ENCODE measurements around the gene IRS2.

The IRS2 gene

DNA sequence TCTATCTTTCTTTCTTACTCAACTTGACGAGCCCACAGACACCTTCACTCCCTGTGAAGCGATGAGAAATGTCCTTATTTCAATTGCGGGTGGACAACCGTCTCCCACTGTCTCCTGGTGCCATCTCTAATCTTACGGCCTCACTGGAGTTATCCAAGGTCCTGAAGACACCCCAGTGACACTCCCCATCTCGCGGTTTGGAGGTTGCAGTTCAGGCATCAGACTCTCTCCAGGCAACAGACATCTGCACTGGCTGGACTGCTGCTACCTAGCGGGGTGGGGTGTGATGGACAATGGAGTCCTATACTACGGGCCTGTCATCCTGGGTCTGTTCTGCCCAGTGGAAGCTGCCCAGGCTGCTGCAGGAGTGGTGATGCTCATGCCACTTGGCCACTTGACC lies 18.3 kb upstream of the IRS2 start:
- DNase-seq: no peak

DNA sequence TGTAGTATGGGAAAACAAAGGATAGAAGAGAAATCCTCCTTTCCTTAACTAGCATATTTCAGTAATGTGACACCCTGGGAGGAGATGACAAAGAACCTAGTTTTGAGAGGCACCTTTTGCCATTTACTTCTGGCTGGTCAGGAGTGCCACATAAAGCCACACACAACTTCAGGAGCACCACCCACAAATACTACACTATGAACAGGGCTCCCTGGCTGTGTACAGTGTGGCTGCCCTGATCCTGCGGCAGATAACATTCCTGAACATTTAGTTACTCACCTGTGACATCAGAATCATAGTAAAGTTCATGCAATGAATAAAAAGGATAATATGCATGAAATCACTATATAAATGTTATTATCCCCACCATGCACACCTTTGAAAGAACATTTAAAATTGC lies 17.4 kb upstream of the IRS2 start:
- DNase-seq: no peak

DNA sequence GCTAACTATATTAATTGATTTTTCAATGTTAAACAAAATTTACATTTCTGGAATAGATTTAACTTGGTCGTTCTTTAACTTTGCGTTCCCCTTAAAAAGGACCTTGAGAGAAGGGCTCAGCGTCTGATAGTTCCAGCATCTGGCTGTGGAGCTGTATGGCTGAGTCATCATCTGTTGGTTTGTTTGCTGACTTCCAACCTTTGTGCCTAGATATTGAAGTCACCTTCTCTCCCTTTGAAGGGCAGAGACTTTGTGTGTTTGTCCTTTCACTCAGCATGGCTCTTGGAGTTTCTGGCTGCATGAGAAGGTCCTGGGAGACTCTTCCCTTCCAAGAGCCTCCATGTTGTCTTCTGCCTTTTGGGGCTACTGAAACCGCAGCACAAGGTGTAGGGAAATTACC lies 16.6 kb upstream of the IRS2 start:
- DNase-seq: no peak

DNA sequence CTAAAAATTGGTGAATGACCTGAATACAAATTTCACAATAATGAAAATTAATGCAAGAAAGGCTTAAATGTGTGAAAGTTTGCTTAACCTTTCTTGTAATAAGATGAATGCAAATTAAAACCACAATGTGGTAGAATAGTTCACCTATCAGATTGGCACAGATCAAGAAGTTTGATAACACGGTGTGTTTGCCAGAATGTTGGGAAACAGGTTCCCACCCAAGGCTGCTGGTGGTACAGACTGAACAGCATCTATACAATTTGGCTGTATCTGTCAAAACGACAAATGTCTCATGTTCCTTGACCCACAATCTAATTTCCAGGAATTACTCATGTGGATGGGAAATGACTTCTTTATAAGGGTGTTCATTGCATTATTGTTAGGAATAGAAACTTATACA lies 8.6 kb upstream of the IRS2 start:
- DNase-seq: no peak

DNA sequence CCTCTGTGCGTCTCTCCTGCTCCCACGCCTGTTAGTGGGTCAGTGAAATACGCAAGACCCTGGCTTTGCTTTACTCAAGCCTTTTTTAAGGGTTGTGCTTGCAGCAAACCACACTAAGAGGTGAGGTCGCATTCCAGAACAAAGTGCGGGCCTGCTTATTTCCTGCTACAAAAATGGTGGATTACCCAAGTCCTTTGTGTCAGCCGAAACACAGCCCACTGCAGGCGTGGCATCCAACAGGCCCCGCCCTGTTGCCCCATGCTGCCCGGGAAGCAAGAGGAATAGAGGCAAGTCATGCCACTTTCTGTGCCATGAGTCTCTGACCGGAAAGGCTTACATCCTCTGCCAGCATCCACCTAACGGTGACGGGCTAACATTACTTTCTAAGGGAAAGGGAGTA lies 7.7 kb upstream of the IRS2 start:
- no peak for DNase-seq

DNA sequence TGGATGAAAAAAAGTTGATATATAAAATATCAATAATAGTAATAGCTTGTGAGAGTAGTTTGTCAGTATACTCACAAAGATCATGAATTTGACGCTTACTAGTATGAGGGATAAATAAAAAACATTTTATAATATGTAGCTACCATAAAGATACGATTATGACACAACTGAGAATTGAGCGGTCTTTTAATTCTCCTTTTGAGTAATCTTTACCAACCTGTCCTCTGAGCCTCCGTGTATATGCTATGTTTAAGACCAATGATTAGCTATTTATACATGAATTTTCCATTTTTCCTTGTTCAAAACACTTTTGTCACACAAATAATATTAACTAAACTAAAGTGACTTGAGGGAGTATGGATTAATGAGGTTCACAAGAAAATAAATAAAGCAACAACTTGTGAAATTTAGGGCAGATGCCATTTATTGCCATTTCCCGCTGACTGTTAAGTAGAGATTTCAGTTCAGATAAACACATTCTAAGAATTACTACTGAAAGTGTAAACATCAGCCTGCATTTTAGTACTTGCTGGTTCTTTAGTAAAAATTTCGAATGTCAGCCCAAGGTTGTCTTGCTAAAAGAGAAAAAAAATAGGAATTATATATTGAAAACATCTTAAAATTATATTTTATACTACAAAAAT lies 6.2 kb upstream of the IRS2 start:
- no peak for DNase-seq

DNA sequence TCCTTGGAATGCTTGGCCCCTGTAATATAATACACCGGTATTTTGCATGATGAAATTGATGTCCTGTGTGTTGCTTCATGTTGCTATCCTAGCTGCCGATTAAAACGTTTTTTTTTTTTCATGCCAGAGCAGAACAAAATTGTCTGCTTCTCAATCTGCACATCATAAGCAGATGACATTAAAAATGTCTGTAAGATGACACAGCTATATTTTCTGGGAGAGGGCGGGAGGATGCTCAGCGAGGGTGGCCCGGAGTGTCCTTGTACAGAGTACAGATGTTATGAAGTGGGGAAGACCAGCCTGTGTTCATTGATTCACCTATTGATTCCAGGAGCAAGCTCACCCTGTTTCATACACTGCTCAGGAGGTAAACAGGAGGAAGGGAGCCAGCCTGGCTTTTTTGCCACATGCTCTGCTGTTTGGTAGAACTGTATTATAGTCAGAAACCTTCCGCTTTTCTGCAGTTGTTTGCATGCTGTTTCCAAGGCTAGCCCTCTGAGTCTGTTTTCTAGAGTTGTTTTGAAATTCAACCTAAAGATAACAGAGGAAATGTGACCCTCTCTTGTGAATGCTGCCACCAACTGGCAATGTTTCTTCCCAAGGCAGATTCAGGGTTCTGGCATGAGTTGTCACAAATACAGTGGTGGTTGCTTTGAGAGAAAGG lies 4.7 kb upstream of the IRS2 start:
- no peak for DNase-seq

DNA sequence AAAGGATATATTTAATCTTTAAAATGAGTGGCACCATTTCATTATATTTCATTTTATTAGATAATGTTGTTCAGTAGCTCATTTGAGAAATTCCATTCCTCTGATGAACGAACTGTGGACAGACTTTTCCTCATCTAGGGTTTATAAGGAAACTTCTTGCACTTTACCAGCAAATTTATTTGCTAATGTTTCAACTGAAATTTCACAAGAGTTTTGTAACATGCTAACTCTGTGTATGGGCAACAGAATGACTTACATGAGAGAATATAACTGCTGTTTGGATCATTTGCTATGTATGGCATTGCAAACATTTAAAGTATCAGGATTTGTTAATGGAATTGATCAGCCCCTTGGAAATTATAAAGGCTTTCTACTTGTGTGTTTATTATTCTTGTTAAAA lies 3.7 kb upstream of the IRS2 start:
- DNase-seq: no peak

DNA sequence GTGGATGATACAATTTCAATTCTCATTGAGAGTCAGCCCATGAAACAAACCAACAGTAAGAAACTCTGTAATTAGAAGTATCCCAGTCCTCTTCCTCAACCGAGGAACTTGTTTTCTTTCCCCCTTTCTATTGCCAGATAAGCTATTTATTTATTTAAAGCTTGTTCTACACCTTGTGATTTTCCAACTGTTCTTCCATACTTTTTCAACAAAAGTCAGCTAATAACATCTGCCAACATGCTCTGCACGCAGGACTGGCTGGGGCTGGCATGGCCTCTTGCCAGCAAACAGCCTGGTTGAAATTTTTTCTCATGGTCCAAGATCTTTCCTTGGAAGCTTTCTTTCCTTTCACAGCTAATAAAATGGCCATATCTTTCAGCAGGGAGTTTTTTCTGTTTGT lies 2.9 kb upstream of the IRS2 start:
- no peak for DNase-seq

DNA sequence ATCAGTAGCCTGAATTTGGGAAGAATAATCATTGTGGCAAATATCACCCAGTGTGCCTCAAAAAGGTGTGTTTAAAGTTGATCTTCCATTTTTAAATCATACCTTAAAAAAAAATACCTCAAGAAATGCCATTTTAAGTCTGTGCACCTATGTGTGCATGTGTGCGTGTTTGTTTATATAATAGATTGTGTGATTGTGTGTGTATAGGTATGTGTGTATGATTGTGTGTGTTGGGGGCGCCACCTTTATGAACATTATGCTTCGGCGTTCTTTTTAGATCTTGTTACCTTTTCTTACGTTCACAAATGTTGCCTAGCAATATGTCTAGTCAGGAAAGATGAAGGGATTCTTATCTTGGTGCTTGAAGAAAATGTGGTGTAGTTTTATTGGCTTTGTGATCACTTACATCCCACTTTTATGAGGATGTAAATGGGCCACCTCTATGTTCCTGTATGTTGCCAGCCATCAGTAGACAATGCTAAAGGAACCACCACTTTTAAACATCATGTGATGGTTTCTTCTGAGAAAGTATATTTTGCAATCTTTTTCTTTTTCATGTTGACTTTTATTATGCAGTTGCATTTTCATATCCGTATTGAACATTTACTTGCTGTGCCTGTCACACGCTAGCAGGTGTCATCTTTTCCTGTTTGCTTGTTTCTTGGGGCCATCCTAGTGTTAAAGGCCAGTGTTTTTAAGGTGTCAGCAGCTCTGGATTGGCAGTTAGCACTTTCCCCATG lies 2.2 kb upstream of the IRS2 start:
- DNase-seq: no peak

DNA sequence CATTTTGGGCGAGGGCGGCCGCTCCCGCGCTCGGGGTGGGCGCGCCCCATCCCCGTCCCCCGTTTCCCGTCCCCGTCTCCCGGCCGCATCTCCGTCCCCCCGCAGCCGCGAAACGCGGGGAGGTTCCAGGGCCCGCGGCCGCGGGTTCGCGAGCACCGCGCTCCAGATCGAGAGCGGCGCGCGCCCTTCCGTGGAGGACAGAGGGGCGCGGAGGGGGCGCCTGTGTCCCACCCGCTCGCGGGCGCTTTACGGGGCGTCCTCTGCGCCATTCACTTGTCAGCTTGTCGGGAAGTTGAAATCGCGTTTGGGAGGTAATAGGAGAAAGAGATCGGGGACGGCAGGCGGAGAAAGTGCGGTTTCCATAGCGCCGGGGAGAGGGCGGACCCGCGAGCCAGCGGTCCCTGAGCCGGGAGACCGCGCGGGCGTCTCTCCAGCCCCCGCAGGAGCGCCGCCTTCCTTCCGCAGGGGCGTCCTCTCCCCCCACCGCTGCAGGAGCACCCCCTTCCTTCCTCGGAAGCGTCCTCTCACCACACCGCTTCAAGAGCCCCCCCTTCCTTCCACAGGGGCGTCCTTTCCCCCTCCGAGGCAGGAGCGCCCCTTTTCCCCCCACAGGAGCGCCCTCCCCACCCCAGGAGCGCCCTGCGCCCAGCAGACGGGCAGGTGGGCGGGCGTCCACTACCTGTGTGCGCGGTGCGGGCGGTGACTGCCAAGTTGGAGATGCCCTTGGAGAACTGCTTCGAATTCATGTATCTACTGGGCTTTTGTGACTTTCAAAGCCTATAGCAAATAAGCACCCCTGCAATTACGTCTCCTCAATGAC lies 962 bp upstream of the IRS2 start:
- no peak for DNase-seq

DNA sequence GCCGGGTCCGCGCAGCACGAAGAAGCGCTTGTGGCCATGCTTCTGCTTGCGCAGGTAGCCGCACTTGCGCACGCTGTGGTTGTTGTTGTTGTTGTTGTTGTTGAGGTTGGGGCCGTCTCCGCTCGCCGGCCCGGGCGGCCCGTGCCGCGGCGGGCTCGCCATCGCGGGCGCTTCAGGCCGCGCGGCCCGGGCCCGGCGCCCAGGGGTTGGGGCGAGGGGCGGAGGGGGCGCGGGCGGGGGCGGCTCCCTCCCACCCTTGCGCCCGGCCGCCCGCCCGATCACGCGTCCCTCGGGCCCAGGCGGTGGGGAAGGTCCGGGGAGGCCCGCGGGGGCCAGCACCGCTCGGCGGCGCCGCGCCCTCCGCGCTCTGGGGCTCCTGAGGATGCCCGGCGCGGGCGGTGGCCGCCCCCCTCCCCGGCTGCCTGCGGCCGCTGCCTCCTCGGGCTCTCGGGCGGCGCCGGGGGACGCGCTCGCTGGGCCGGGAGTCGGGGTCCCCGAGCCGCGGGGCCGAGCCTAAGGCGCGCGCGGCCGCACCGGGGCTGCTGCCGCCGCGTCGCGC lies 412 bp downstream of the IRS2 start:
- no peak for DNase-seq

DNA sequence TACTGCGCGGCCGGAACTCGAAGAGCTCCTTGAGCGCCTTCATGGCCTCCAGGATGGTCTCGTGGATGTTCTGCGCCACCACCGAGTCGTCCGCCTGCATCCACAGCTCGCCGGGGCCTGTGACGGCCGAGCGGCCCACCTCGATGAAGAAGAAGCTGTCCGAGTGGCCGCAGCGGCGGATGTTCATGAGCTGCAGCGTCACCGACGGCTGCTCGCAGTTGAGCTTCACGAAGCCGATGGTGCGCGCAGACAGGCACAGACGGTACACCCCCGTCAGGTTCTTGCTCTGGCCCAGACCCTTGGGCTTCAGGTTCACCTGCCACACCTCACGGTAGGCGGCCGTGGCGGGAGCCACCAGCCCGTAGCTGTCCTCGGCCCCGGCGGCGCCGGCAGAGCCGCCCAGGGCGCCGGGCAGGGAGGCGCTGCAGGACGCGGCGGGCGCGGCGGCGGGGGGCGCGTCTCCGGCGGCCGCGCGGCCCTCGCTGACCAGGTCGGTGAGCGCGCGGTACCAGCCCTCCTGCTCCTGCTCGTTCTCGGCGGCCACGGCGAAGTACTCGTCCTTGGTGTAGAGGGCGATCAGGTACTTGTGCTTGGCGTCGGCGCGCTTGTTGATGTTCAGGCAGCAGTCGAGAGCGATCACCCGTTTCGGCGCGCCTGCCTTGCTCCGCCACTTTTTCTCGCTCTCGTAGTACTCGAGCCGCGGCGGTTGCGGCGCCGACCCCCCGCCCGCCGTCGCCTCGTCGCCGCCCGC lies 1.1 kb downstream of the IRS2 start:
- DNase-seq: peak; percentile 51

DNA sequence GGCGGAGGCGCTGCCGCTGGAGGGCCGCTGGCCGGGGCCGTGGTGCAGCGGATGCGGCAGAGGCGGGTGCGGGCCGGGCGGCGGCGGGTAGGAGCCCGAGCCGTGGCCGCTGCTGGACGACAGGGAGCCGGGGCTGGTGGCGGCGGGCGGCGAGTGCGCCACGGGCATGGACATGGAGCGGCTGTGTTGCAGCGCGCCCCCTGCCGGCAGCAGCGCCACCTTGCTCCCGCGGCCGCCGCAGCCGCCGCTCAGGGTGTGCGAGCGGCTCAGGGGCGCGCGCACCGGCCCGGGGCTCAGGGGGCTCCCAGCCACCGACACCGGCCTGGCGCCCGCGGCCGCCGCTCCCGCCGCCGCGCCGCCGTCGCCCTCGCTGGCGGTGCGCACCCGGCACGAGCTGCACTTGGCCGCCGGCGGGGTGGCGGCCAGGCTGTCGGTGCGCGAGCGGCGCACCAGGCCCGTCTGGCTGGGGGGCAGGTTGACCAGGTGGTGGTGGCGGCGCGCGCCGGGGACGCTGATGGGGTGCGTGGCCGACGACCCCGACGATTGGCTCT lies 1.7 kb downstream of the IRS2 start:
- peak; percentile 75 for DNase-seq

DNA sequence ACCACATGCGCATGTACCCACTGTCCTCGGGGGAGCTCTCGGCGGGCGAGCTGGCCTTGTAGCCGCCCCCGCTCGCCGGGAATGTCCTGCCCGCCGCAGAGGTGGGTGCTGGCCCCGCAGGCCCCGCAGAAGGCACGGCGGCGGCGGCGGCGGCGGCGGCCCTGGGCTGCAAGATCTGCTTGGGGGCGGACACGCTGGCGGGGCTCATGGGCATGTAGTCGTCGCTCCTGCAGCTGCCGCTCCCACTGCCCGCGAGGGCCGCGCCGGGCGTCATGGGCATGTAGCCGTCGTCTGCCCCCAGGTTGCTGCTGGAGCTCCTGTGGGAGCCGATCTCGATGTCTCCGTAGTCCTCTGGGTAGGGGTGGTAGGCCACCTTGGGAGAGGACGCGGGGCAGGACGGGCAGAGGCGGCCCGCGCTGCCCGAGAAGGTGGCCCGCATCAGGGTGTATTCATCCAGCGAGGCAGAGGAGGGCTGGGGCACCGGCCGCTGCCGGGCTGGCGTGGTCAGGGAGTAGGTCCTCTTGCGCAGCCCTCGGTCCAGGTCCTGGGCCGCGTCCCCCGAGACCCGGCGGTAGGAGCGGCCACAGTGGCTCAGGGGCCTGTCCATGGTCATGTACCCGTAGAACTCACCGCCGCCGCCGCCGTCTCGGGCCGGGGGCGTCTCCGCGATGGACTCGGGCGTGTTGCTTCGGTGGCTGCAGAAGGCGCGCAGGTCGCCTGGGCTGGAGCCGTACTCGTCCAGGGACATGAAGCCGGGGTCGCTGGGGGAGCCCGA lies 2.4 kb downstream of the IRS2 start:
- no peak for DNase-seq

DNA sequence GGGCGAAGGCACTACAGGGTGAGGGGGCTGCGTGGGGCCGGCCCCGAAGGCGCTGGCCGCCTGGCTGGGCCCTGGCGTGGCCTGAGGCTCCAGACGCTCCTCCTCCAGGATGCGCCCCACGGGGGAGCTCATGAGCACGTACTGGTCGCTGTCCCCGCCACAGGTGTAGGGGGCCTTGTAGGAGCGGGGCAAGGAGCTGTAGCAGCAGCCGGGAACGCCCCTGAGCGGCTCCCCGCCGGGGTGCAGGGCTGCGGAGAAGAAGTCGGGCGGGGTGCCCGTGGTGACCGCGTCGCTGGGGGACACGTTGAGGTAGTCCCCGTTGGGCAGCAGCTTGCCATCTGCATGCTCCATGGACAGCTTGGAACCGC lies 3.0 kb downstream of the IRS2 start:
- no peak for DNase-seq

DNA sequence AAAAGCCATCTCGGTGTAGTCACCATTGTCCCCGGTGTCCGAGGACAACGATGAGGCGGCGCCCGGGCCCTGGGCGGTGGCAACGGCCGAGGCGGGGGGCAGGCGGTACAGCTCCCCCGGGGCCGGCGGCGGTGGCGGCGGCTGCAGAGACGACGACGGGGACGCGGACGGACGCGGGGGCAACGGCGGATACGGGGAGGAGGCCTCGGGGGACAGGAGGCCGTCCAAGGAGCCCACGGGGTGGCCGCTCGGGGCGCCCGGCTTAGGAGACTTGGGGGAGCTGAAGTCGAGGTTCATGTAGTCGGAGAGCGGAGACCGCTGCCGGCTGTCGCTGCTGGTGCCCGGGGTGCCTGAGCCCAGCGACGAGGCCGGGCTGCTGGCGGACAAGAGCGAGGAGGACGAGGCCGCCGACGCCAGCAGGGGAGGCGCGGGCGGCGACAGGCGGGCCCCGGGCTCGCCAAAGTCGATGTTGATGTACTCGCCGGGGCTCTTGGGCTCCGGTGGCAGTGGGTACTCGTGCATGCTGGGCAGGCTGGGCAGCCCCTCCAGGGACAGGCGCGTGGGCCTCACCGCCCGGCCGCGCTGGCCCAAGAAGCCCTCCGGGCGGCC lies 3.5 kb downstream of the IRS2 start:
- DNase-seq: no peak

DNA sequence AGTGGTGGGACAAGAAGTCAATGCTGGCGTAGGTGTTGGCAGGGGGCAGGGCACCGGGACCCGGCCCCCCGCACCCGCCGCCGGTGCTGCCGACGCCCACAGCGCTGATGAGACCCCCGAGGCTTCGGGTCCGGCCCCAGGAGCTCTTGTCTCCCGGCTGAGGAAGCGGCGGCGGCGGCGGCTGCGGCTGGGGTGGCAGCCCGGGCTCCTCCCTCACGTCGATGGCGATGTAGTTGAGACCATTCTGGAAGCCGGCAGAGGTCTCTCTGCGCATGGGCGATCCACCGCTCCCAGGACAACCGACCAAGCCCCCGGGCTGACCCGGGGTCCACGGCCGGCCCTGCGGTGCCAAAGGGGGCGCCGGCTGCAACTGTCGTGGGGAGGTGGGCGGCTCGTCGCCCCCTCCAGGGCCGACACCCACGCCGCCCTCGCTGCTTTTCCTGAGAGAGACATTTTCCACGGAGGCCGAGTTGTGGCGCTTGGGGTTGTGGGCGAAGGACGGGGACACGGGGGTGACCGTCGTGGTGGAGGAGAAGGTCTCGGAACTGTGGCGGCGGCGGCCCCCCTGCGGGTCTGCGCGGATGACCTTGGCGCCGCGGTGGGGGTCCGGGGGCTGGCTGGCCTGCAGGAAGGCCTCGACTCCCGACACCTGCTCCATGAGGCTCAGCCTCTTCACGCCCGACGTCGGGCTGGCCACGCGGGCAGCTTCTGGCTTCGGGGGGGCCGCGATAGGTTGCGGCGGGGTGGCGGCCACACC lies 4.1 kb downstream of the IRS2 start:
- DNase-seq: no peak

DNA sequence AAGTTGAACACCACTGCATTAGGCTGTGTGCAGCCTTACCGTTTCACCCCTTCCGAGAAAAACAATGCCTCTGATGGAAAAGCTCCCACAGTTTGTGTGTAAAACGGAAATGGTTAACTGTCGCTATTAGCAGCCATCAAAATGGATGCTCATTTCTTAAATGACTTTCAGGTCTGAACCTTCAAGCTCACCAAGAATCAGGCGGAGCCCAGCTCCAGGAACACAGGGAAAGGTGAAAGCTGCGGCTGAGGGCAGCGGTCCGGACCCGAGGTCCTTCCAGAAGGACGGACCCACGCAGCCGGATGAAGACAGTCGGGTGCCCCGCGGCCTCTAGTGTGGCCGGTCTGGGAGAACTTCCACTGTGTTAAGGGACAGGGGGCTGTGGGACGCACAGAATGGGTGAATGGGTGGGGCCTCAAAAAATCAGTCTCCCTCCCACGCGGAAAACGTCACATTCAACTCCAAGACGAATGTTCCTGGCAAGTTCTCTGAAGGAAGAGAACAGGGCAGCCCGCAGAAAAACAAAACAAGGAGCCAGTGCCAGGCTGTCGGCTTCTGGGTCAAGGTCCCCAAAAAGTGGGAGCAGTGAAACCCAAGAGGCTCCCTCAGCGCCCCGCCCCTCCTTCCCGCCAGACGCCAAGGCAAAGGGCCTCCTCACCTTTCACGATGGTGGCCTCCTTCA lies 4.9 kb downstream of the IRS2 start:
- no peak for DNase-seq

All from stimulated activated CD4-positive, alpha-beta T cell treated with anti-CD3 and anti-CD28 coated beads, Interleukin-4, amount 100 ng/mL, for 1 hour (primary cell).